Keratinocyte (primary cell): ENCODE data around the gene PGAP6. TPM values are rescaled to one million over a fixed set of nuclear protein-coding genes. Genes with fewer than 3 reads are reported as not detected.
"Not testable (repeated sequence)": the region's sequence is repeated elsewhere in the genome, so short reads cannot be mapped to it uniquely, and the experiment has no call there.

ENCODE experiments used
- DNase-seq: peaks from one replicate; pipeline ENCODE4 v3.0.0-alpha.2; 2011; ENCODE audit warnings: low read depth, missing footprints, low spot score
- FAIRE-seq: peaks from 2 replicates; lab custom pipeline; 2011; peaks lifted over from hg19 to GRCh38; lab: Jason Lieb, UNC
- H2AFZ ChIP-seq: 2 replicates; pipeline ENCODE4 v1.6.0; 2012; ENCODE audit warnings: low read length, control low read depth, inconsistent platforms; ENCODE audit not compliant: control insufficient read depth
- H3K27ac ChIP-seq: 2 replicates; pipeline ENCODE4 v1.5.1; 2011; ENCODE audit warnings: low read length; ENCODE audit not compliant: control insufficient read depth, insufficient read depth
- H3K27me3 ChIP-seq: 3 replicates; pipeline ENCODE4 v1.6.0; 2011; ENCODE audit warnings: low read length; ENCODE audit not compliant: control insufficient read depth, insufficient read depth; ENCODE audit errors: extremely low read depth
- H3K36me3 ChIP-seq, 2 experiments: 2 replicates in 1 of 2; 3 replicates in 1 of 2; pipeline ENCODE4 v1.5.1; 2011; ENCODE audit warnings: low read length in 2 of 2, mild to moderate bottlenecking in 1 of 2; ENCODE audit not compliant: control insufficient read depth in 2 of 2, insufficient read depth in 2 of 2; ENCODE audit errors: extremely low read depth in 1 of 2
- H3K4me1 ChIP-seq: 3 replicates; pipeline ENCODE4 v1.5.1; 2011; ENCODE audit warnings: low read length; ENCODE audit not compliant: control insufficient read depth, insufficient read depth; ENCODE audit errors: extremely low read depth
- H3K4me2 ChIP-seq: 3 replicates; pipeline ENCODE4 v1.6.0; 2011; ENCODE audit warnings: low read depth, low read length; ENCODE audit not compliant: control insufficient read depth, insufficient read depth; ENCODE audit errors: extremely low read depth
- H3K4me3 ChIP-seq, 3 experiments: fragments of 200-600 bp in 1 of 3; sonication (generic) in 1 of 3; 2 replicates in 2 of 3; 3 replicates in 1 of 3; pipeline ENCODE4 v1.5.1; 2011 to 2016; ENCODE audit warnings: low read length in 3 of 3, mild to moderate bottlenecking in 3 of 3, control low read depth in 2 of 3, inconsistent platforms in 1 of 3, low read depth in 1 of 3, mixed read lengths in 1 of 3, mixed run types in 1 of 3, moderate library complexity in 1 of 3; ENCODE audit not compliant: control insufficient read depth in 2 of 3, insufficient read depth in 2 of 3; ENCODE audit errors: extremely low read depth in 1 of 3
- H3K79me2 ChIP-seq: 2 replicates; pipeline ENCODE4 v1.6.0; 2012; ENCODE audit warnings: low read length; ENCODE audit not compliant: control insufficient read depth, insufficient read depth
- H3K9ac ChIP-seq: 3 replicates; pipeline ENCODE4 v1.6.0; 2011; ENCODE audit warnings: low read length; ENCODE audit not compliant: control insufficient read depth, insufficient read depth; ENCODE audit errors: extremely low read depth
- H3K9me1 ChIP-seq: 3 replicates; pipeline ENCODE4 v1.6.0; 2011; ENCODE audit warnings: low read length; ENCODE audit not compliant: control insufficient read depth, insufficient read depth; ENCODE audit errors: extremely low read depth
- H3K9me3 ChIP-seq: 2 replicates; pipeline ENCODE4 v1.5.1; 2012; ENCODE audit warnings: low read depth, low read length; ENCODE audit not compliant: control insufficient read depth
- H4K20me1 ChIP-seq: 3 replicates; pipeline ENCODE4 v1.6.0; 2011; ENCODE audit warnings: low read length; ENCODE audit not compliant: control insufficient read depth, insufficient read depth; ENCODE audit errors: extremely low read depth
- EZH2 ChIP-seq: IDR thresholded peaks from one replicate; pipeline ENCODE4 v1.6.1; 2012; ENCODE audit warnings: inconsistent platforms, mild to moderate bottlenecking, low read length, moderate library complexity
- dilution Hi-C: fragments of 300-500 bp; cut with MboI; formaldehyde crosslinking; loops from one replicate; pipeline ENCODE4 v1.7.0; 2020; ENCODE audit warnings: low sequenced_read_pairs; ENCODE audit not compliant: extremely low pct_ligation_motif_present
- polyA plus RNA-seq, 5 experiments: library from polyadenylated mRNA; depleted of rRNA in 3 of 5; stranded (reverse) in 3 of 5; stranded (forward) in 1 of 5; unstranded in 1 of 5; fragments of >200 nt; gene quantifications; 1 replicate in 1 of 5; 2 replicates in 3 of 5; 3 replicates in 1 of 5; pipeline versions ENCODE4 v1.2.1 to v1.2.3, GENCODE V29; 2011 to 2012; ENCODE audit warnings: missing spikeins in 2 of 5, low read depth in 1 of 5, low replicate concordance in 1 of 5
- TF ChIP-seq, protein P1 (sequence below), 3 experiments: IDR thresholded peaks in 1 of 3; conservative IDR thresholded peaks in 1 of 3; optimal IDR thresholded peaks in 1 of 3; 2 replicates in 2 of 3; 3 replicates in 1 of 3; pipeline versions ENCODE3 to v1.5.1; 2011; ENCODE audit warnings: low read length in 3 of 3, mild to moderate bottlenecking in 3 of 3, moderate library complexity in 2 of 3, control low read depth in 1 of 3, inconsistent platforms in 1 of 3; ENCODE audit not compliant: insufficient read depth in 2 of 3; ENCODE audit errors: extremely low read depth in 1 of 3

The PGAP6 gene
- polyA plus RNA-seq, 1 donor (not counting 4 experiments of a cell fraction or from before 2014, with no cell fraction given), result 25.5 TPM

DNA sequence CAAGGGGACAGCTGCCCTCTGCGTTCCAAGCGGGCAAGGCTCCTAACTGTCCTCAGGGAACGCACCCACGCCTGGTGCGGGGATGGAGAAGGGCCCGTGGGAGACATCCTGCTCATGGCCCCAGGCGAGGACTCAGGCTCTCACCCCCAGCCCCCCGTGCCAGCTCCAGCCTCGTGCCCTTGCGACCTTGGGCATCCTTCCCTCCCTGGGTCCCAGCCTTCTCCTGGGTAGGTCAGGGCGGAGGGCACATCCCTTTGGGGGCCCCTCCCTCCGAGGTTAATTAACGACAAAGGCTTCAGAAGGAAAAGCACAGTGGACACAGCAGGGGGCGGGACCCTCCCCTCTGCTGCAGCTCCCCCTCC lies 3.0 kb downstream of the PGAP6 start:
- Histone ChIP-seq H3K4me3 (no peak overlapping the region), H3K4me2 (no peak overlapping the region), H2AFZ (no peak overlapping the region), H3K4me1 (peaks cover 16% of the 10 kb centered on the region), H3K9ac (no peak overlapping the region), H3K27me3 (no peaks in the 10 kb centered on the region), H3K79me2 (peaks cover 9% of the 10 kb centered on the region), H3K36me3 (peaks cover 0 to 14% of the 10 kb centered on the region in 2 experiments), H3K9me3 (no peaks in the 10 kb centered on the region), H4K20me1 (no peaks in the 10 kb centered on the region), H3K9me1 (no peaks in the 10 kb centered on the region), H3K27ac (no peak overlapping the region)
- dilution Hi-C loops, result no loop called here
- FAIRE-seq (no peak), DNase-seq (no peak)
- TF ChIP-seq, protein P1, sequence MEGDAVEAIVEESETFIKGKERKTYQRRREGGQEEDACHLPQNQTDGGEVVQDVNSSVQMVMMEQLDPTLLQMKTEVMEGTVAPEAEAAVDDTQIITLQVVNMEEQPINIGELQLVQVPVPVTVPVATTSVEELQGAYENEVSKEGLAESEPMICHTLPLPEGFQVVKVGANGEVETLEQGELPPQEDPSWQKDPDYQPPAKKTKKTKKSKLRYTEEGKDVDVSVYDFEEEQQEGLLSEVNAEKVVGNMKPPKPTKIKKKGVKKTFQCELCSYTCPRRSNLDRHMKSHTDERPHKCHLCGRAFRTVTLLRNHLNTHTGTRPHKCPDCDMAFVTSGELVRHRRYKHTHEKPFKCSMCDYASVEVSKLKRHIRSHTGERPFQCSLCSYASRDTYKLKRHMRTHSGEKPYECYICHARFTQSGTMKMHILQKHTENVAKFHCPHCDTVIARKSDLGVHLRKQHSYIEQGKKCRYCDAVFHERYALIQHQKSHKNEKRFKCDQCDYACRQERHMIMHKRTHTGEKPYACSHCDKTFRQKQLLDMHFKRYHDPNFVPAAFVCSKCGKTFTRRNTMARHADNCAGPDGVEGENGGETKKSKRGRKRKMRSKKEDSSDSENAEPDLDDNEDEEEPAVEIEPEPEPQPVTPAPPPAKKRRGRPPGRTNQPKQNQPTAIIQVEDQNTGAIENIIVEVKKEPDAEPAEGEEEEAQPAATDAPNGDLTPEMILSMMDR (optimal IDR thresholded peaks at IDR 0.05 in 1 of 3, IDR thresholded peaks at IDR 0.05 in 1 of 3, conservative IDR thresholded peaks at IDR 0.05 in 1 of 3; ENCODE audit: extremely low read depth in 1 of 3, insufficient read depth in 2 of 3, low read length in 3 of 3), result no peak
- no peak for TF ChIP-seq EZH2

DNA sequence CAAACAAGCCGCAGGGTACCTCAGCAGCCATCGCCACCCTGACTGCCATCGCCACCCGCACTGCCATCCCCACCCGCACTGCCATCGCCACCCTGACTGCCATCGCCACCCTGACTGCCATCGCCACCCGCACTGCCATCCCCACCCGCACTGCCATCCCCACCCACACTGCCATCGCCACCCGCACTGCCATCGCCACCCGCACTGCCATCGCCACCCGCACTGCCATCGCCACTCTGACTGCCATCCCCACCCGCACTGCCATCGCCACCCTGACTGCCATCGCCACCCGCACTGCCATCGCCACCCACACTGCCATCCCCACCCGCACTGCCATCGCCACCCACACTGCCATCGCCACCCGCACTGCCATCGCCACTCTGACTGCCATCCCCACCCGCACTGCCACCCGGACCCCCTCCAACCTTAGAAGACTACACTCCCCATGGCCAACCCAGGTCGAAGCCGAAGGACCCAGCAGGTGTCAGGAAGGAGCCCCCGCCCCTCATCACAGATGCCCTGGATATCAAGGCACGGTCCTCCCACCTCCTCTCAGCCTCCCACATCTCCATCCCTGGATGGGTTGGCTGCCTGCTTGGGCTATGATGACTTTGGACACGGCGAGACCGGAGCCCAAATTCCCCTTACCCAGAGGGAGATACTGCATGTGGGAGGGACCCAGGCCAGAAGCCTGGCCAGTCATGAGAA lies 3.5 kb downstream of the PGAP6 start:
- dilution Hi-C loops, H3K79me2 ChIP-seq, H2AFZ ChIP-seq, H3K4me3 ChIP-seq, H4K20me1 ChIP-seq, DNase-seq, FAIRE-seq, H3K9me3 ChIP-seq, H3K27me3 ChIP-seq, H3K9me1 ChIP-seq, H3K9ac ChIP-seq, H3K27ac ChIP-seq, H3K4me2 ChIP-seq: not testable (repeated sequence)
- H3K36me3 ChIP-seq, result peaks cover 0 to 14% of the 10 kb centered on the region in 2 experiments
- peaks cover 12% of the 10 kb centered on the region for H3K4me1 ChIP-seq
